ENCODE measurements around the gene RAB37.

The RAB37 gene

GRCh38 chr17:74749279-74750038, 12.4 kb downstream of the RAB37 start:
- TF ChIP-seq POU2F2 (IDR thresholded peaks at IDR 0.05; ENCODE audit: low read depth, low read length) (no peak), SPI1 (IDR thresholded peaks at IDR 0.05; ENCODE audit: low read depth, low read length) (no peak), TAF1 (IDR thresholded peaks at IDR 0.05; ENCODE audit: low read depth, low read length) (no peak), POLR2AphosphoS5 (IDR thresholded peaks at IDR 0.05; ENCODE audit: low read depth, low read length) (no peak), PAX5 (IDR thresholded peaks at IDR 0.05; ENCODE audit: insufficient read depth, low read length, severe bottlenecking) (no peak)
- FAIRE-seq (no peak), DNase-seq (ENCODE audit: insufficient read length, low spot score) (no peak)

GRCh38 chr17:74750039-74750326, 12.9 kb downstream of the RAB37 start:
- no peak for TF ChIP-seq POU2F2 (IDR thresholded peaks at IDR 0.05; ENCODE audit: low read depth, low read length)
- no peak for TF ChIP-seq POLR2AphosphoS5 (IDR thresholded peaks at IDR 0.05; ENCODE audit: low read depth, low read length)
- no peak for TF ChIP-seq TAF1 (IDR thresholded peaks at IDR 0.05; ENCODE audit: low read depth, low read length)
- no peak for TF ChIP-seq POLR2A (IDR thresholded peaks at IDR 0.05; ENCODE audit: low read depth, low read length)
- no peak for TF ChIP-seq SPI1 (IDR thresholded peaks at IDR 0.05; ENCODE audit: low read depth, low read length)
- TF ChIP-seq PAX5 (IDR thresholded peaks at IDR 0.05; ENCODE audit: insufficient read depth, low read length, severe bottlenecking), result no peak
- no peak for DNase-seq (ENCODE audit: insufficient read length, low spot score)
- FAIRE-seq, result no peak

DNA sequence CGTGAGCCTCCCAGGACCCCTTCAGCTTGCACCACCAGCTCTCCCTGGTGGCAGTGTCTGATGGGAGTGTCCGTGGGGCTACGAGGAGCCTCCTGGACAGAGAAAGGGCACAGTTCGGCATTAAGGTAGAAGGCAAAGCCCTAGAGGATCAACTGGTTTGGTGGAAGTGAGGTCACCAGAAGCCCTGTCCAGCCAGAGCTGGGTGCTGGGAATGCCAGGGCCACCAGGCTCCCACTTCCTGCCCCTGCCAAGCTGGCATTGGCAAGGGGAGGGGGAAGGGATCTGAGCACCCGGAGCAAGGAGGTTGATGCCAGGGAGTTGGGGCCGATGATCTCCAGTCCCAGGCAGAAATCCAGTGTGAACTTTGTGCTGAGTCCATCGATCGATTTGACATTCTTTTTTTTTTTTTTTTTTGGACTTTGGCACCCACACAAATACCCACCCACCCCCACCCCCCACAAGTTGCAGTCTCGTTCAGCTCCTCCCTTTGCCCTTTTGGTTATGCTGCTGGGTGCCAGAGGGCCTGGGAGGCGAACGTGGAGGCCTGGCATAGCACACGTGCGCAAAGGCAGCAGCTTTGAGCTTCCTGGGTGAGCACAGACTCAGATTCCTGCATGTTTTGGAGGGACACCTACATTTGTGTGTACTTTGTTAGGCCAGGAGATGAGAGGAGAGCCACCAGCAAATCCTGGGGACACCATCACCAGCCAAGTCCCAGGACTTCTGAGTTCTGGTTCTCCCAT, 13.4 kb downstream of the RAB37 start:
- no peak for TF ChIP-seq POU2F2 (IDR thresholded peaks at IDR 0.05; ENCODE audit: low read depth, low read length)
- TF ChIP-seq POLR2AphosphoS5 (IDR thresholded peaks at IDR 0.05; ENCODE audit: low read depth, low read length), result no peak
- TF ChIP-seq SPI1 (IDR thresholded peaks at IDR 0.05; ENCODE audit: low read depth, low read length), result no peak
- no peak for TF ChIP-seq TAF1 (IDR thresholded peaks at IDR 0.05; ENCODE audit: low read depth, low read length)
- TF ChIP-seq PAX5 (IDR thresholded peaks at IDR 0.05; ENCODE audit: insufficient read depth, low read length, severe bottlenecking), result no peak
- TF ChIP-seq POLR2A (IDR thresholded peaks at IDR 0.05; ENCODE audit: low read depth, low read length), result no peak
- no peak for DNase-seq (ENCODE audit: insufficient read length, low spot score)
- no peak for FAIRE-seq

- no peak for TF ChIP-seq POLR2A (IDR thresholded peaks at IDR 0.05; ENCODE audit: low read depth, low read length)
- TF ChIP-seq POLR2AphosphoS5 (IDR thresholded peaks at IDR 0.05; ENCODE audit: low read depth, low read length), result no peak
- TF ChIP-seq SPI1 (IDR thresholded peaks at IDR 0.05; ENCODE audit: low read depth, low read length), result no peak
- TF ChIP-seq POU2F2 (IDR thresholded peaks at IDR 0.05; ENCODE audit: low read depth, low read length), result no peak
- no peak for TF ChIP-seq PAX5 (IDR thresholded peaks at IDR 0.05; ENCODE audit: insufficient read depth, low read length, severe bottlenecking)
- TF ChIP-seq TAF1 (IDR thresholded peaks at IDR 0.05; ENCODE audit: low read depth, low read length), result no peak
- DNase-seq (ENCODE audit: insufficient read length, low spot score) (no peak), FAIRE-seq (no peak)
These were observed 15.4 kb downstream of the RAB37 start for GRCh38 chr17:74752415-74752814.

DNA sequence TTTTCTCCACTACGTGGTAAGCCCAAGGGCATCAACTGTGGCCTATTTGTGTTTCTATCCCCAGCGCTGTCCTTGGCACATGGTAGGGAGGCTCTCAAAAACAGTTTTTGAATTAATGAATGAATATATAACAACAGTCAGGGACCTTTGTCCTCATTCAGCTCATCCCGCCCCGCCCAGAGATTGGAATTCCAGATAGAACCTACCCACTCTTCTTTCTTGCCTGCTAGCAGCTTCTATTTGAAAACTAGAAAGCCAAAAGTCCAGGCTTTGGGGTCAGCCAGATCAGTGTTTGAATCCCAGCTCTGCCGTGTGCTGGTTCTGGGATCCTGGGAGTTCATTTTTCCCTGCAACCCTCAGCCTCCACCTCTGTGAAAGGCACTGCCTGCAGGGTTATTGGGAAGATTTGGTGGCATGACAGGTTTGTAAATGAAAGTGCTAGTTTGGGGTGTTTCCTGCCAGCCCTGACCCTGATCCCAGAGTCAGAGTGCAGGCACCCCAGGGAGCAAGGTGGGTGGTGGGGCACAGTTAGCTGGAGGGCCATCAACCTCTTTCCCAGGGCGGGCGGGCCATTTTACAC, 15.9 kb downstream of the RAB37 start:
- DNase-seq (ENCODE audit: insufficient read length, low spot score) (no peak), FAIRE-seq (no peak)
- TF ChIP-seq POLR2AphosphoS5 (IDR thresholded peaks at IDR 0.05; ENCODE audit: low read depth, low read length) (no peak), SPI1 (IDR thresholded peaks at IDR 0.05; ENCODE audit: low read depth, low read length) (no peak), PAX5 (IDR thresholded peaks at IDR 0.05; ENCODE audit: insufficient read depth, low read length, severe bottlenecking) (no peak), POLR2A (IDR thresholded peaks at IDR 0.05; ENCODE audit: low read depth, low read length) (no peak), TAF1 (IDR thresholded peaks at IDR 0.05; ENCODE audit: low read depth, low read length) (no peak), POU2F2 (IDR thresholded peaks at IDR 0.05; ENCODE audit: low read depth, low read length) (no peak)

DNA sequence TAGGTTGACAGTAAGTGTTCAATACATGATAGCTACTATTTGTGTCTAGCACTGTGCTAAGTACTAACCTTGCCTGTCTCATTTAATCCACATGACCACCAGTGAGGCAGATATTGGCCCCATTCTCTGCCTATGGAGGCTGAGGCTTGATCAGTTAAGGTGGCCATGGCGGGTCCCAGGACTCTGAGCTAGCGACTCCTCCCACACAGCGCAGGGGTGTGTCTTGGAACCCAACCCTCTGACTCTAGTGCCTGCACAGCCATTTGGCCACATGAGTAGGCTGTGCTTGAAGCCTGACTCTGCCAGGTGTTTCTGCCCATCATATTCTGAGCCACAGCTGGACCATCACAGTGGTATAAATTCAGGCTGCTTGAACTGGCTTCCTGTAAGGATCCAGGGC, 17.8 kb downstream of the RAB37 start:
- DNase-seq (ENCODE audit: insufficient read length, low spot score), result no peak
- FAIRE-seq, result no peak

DNA sequence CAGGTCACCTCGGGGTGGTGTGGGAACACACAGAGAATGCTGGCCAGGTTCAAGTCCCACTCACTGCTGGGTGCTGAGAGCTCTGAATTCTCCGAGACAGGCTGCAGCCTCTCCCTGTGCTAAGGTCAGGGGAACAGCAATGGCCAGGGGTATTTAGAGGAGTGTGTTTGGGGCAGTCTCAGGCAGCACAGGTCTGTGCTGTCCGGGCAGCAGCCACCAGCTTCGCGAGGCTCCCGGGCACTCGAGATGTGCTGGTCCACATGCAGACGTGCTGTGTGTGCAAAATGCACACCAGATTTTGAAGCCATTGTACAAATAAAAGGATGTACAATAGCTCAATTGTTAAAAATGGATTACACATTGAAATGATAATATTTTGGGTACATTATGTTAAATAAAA, 18.5 kb downstream of the RAB37 start:
- no peak for TF ChIP-seq POLR2A (IDR thresholded peaks at IDR 0.05; ENCODE audit: low read depth, low read length)
- no peak for TF ChIP-seq PAX5 (IDR thresholded peaks at IDR 0.05; ENCODE audit: insufficient read depth, low read length, severe bottlenecking)
- TF ChIP-seq POLR2AphosphoS5 (IDR thresholded peaks at IDR 0.05; ENCODE audit: low read depth, low read length), result no peak
- no peak for TF ChIP-seq TAF1 (IDR thresholded peaks at IDR 0.05; ENCODE audit: low read depth, low read length)
- TF ChIP-seq SPI1 (IDR thresholded peaks at IDR 0.05; ENCODE audit: low read depth, low read length), result no peak
- TF ChIP-seq POU2F2 (IDR thresholded peaks at IDR 0.05; ENCODE audit: low read depth, low read length), result no peak
- DNase-seq (ENCODE audit: insufficient read length, low spot score) (no peak), FAIRE-seq (no peak)

More for the DNA sequence above, 17.8 kb downstream of the RAB37 start:
- TF ChIP-seq POLR2A (IDR thresholded peaks at IDR 0.05; ENCODE audit: low read depth, low read length) (no peak), POU2F2 (IDR thresholded peaks at IDR 0.05; ENCODE audit: low read depth, low read length) (no peak)

DNA sequence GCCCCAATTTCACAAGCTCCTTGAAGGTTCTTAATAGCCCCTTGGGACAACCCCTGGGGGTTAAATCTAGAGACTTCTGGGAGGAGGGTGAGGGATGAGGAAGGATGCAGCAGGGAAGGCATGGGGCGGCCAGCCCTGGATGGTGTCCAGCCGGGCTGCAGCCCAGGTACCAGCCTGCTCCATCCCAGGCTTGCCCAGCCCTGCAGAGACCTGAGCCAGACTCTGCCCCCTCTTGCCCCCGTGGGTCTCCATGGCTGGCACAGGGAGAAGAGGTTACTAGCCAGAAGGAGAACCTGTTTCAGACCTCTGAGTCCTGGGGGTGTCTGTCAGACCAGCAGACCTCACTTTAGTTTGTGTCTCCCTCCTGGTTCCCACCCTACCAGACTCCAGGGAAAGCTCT, 19.8 kb downstream of the RAB37 start:
- DNase-seq (ENCODE audit: insufficient read length, low spot score) (no peak), FAIRE-seq (no peak)
- no peak for TF ChIP-seq PAX5 (IDR thresholded peaks at IDR 0.05; ENCODE audit: insufficient read depth, low read length, severe bottlenecking)
- TF ChIP-seq SPI1 (IDR thresholded peaks at IDR 0.05; ENCODE audit: low read depth, low read length), result no peak
- TF ChIP-seq TAF1 (IDR thresholded peaks at IDR 0.05; ENCODE audit: low read depth, low read length), result no peak
- TF ChIP-seq POU2F2 (IDR thresholded peaks at IDR 0.05; ENCODE audit: low read depth, low read length), result no peak
- no peak for TF ChIP-seq POLR2A (IDR thresholded peaks at IDR 0.05; ENCODE audit: low read depth, low read length)
- no peak for TF ChIP-seq POLR2AphosphoS5 (IDR thresholded peaks at IDR 0.05; ENCODE audit: low read depth, low read length)

DNA sequence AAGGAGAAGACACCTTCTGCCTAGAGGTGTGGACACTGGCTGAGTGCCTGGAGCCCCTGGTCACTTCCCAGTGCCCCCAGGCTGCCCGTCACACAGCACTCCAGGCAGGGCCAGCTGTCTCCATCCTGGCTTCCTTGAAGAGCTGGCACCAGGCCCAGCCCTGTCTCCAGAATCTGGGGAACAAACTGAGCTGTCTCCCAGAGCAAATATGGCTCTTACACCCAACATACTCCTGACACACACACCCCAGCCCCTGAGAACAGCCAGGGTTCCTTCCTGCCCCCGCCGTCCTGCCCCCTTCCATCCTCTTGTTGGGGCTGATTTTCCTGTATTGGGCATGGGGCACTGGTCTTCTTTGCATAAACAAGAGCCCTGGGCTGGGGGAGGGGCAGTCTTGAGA, 20.4 kb downstream of the RAB37 start:
- TF ChIP-seq POLR2A (IDR thresholded peaks at IDR 0.05; ENCODE audit: low read depth, low read length) (no peak), PAX5 (IDR thresholded peaks at IDR 0.05; ENCODE audit: insufficient read depth, low read length, severe bottlenecking) (no peak), POU2F2 (IDR thresholded peaks at IDR 0.05; ENCODE audit: low read depth, low read length) (no peak), TAF1 (IDR thresholded peaks at IDR 0.05; ENCODE audit: low read depth, low read length) (no peak), SPI1 (IDR thresholded peaks at IDR 0.05; ENCODE audit: low read depth, low read length) (no peak), POLR2AphosphoS5 (IDR thresholded peaks at IDR 0.05; ENCODE audit: low read depth, low read length) (no peak)
- FAIRE-seq, result no peak
- no peak for DNase-seq (ENCODE audit: insufficient read length, low spot score)

Data from GM12891 (cell line).